Activated CD8-positive, alpha-beta memory T cell treated with anti-CD3 and anti-CD28 coated beads, Interleukin-2, amount 50 U/mL, for 4 hours (primary cell): ENCODE results near the gene B3GNT5.

Source experiments
- DNase-seq: peaks from one replicate; pipeline ENCODE4 v3.0.0-alpha.2; 2020

The B3GNT5 gene

GRCh38 chr3:183233966-183234365 lies 19.1 kb upstream of the B3GNT5 start:
- no peak for DNase-seq

DNA sequence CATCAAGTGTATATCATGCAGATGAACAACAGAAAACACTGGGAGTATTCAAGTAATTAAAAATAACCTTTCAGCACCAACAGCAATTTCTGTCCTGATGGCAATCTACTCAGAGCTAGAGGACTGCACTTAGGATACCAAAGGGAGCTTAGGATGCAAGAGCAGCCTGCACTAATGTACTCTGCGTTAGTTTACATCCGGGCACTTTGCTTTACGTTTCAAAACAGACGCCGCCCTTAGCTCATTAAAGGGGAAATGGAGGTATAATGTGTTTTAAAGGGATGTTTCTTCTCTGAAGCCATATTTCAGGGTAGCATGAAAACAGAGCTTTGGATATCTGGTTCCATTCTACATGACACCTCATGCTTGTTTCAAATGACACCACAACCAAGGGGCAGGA lies 14.0 kb upstream of the B3GNT5 start:
- DNase-seq, result no peak

- no peak for DNase-seq
Observed at GRCh38 chr3:183242431-183242830, 10.6 kb upstream of the B3GNT5 start.

- DNase-seq, result no peak
Observed at GRCh38 chr3:183244219-183244618, 8.8 kb upstream of the B3GNT5 start.

- no peak for DNase-seq
Observed at GRCh38 chr3:183244981-183245476, 8.0 kb upstream of the B3GNT5 start.

DNA sequence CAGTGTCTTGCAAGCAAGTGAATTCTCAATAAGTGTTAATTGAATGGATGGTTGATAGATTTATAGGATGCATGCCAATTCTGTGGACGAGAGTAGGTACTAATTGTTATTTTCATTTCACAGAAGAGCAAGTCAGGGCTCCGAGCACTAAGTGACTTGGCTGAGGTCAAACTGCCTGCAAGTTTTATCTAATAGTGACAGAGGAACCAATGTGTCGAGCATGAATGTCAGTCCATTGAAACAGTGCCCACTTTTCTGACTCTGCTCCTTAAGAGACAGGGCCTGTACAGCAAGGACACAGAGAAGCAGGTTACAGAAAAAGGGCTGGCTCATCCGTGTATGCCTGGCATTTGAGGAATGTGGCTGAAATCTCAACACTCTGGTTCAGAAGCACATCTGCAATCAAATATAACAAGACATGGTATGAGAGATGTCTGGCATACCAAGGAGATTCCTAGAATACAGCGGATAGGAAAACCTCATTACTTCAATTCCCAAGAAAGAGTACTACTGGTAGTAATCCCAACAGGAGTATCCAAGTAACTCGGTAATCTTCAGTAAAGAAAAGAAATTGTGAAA lies 6.0 kb upstream of the B3GNT5 start:
- DNase-seq, result no peak

- DNase-seq, result no peak
Observed at GRCh38 chr3:183249006-183249718, 3.9 kb upstream of the B3GNT5 start.

DNA sequence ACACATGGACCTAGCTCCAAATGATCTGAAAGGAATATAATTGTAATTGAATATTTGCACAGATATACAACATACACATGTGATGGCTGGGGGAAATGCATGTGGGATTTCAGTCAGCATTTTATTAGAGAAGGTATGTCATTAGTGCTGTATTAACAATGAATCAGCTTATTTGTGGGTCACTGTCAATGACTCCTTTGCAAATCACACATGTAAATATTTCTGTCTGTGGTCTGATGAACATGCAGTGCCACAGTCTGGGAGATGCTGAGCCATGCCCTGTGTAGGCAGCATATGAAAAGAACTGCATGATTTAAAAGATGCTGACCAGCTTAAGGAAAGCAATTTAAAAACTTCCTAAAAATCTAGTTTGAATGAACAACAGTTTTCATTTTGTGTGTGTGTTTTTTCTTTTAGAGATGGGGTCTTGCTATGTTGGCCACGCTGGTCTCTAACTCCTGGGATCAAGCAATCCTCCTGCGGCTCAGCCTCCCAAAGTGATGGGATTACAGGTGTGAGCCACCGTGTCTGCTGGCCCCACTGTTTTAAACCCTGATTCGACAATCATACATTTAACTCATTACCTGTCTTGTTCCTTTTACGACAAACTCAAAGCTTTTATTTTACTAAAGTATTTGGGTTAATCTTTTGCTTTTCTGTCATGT lies 803 bp upstream of the B3GNT5 start:
- no peak for DNase-seq

DNA sequence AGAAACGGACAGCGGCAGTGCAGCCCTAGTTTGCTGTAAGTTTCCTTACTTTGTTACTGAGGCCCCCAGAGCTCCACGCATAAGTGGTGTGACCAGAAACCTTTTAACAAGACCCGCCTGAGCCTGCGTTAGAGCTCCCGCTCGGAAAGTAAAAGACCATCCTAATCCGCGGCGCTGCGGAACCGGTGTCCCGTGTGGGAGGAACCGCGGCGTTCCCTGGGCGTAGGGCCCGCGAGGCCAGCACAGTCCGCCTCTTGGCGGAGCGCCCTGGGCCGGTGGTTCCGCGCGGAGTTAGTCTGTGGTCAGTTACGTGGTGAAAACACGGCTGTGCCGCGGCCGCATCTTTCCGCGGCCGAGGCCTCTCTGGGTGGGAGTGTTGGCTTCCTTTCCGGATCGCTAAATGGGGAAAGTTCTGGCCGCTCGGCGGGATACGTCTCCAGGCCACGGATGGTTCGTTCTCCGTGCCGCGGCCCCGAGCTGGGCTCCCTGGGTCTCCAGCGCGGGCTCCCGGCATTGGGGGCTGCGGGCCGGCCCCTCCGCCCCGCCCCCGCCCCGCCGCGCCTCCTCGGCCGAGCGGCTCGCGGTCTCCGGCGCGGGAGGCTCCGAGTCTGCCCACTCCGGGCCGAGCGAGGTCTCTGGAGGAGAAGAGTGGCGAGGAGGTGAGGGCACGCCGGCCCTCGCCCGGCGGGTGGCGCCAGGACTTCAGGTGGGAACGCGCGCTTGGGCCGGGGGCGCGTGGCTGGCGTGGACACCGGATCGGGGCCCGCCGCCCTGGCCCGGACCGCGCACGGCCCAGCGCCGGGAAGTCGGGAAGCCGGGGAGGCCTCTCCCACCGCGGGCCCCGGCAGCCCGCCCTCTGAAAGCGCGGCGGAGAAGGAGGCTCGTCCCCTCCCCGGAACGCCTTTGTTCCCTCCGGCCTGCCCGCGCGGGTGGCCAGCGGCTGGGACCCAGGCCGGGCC lies 754 bp downstream of the B3GNT5 start:
- DNase-seq, result peak; percentile 38

DNA sequence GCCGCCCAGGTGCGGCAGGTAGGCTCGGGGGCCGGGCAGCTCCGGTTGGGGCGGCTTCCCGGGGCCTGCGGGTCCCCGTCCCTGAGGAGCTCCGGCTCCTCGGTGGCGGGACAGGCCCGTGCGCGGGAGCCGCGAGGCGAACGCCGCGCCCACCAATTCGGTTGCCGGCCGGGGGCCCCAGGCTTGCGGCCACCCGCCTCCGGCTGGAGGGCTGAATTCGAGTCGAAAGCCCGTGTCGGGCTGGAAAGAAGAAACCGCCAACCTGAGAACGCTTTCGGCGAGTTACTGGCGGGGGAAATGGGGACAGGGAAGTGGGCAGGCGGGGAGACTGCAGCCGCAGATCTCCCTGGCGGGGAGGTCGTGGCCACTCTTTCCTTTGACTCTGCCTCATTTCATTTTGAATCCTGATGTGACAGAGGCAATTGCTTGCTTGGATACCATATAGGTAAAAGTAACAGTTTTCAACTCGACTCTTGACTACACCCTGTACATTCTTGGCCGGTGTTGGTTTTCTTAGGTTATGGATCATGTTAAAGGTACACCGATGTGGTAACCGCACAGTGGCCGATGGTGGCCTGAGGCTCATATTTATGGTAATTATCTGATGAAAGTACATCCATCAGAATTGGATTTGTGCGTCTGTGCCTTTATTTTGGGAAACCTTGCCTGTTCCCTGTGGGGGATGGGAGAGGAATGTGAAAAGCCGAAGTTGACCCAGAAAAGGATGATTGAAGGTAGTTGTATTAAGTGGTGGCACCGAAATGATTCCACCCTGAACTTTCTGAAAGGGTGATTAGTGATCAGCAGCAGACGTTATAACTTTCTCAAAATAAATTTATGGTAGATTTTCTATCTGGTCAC lies 1.7 kb downstream of the B3GNT5 start:
- DNase-seq, result peak; percentile 23

GRCh38 chr3:183255348-183255730 lies 2.3 kb downstream of the B3GNT5 start:
- no peak for DNase-seq

GRCh38 chr3:183259087-183259486 lies 6.0 kb downstream of the B3GNT5 start:
- no peak for DNase-seq

DNA sequence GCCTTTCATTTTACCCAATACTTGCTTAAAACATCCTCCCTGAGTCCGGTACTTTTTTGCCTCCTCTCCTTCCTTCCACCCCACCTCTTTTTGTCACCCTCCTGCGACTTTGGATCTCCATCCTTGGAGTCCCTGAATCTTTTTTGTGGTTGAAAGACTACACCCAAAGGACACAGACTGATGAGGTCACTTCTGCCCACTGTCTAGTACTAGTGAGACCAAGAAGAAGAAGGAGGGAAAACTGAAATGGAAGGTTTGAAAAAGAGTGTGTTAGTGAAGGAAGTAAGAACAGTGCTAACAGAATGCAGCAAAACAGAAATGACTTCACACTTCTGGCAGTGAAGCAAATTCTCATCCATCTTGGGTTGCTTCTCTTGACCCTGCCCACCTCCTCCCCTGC lies 6.6 kb downstream of the B3GNT5 start:
- DNase-seq, result no peak

- no peak for DNase-seq
Observed at GRCh38 chr3:183260167-183260904, 7.3 kb downstream of the B3GNT5 start.

- no peak for DNase-seq
Observed at GRCh38 chr3:183261151-183261724, 8.2 kb downstream of the B3GNT5 start.

- DNase-seq, result no peak
Observed at GRCh38 chr3:183262875-183263378, 9.9 kb downstream of the B3GNT5 start.

GRCh38 chr3:183264268-183264667 lies 11.2 kb downstream of the B3GNT5 start:
- no peak for DNase-seq

DNA sequence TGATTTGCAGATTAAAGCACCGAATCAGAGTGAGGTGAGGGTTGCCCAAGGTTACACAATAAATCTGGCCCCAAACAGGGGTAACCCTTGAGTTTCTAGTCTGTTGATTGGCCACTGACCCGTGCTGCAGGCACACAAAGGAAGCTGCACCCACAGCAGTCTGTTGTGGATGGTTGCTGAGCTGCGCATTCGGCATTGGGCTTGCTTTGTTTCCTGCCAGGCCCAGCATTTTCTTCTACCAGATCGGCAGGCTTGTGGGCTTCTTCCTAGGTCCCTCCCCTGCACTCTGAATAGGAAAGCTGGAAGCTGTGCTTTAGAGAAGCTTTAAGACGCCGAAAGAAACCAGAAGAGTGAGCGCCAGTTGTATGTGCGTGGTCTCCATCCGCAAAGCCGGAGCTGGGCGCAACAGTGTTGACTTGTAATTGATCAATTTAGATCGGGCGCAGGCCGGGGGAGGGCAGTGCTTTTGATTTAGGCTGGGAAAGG lies 12.1 kb downstream of the B3GNT5 start:
- no peak for DNase-seq

DNA sequence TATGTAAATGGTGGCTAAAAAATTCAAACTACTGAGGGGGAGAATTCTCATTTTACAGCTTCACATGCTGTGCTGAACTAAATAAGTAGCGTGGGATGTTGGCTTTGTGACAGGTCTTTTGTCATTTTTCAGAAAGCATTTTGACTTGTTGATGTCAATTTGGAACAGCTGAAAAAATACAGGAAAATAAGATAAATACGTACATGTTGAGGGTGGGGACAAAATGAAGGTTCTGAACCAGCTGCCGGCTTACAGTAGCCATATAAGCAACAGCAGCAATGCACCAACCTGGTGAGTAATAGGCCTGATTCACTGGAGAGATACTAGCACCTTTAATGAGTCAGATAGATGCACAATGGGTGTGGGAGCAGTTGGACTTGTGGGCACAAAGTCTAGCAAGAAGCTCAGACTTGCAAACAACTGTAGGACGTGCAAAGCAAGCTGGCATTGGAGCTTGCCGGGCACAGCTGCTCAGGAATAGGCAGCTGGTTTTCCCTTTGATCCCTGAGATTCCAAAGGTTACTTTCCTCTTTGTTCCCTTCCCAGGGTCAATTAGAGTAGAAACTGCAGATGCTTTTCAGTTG lies 12.9 kb downstream of the B3GNT5 start:
- DNase-seq, result peak; percentile 38

GRCh38 chr3:183266454-183266853 lies 13.4 kb downstream of the B3GNT5 start:
- DNase-seq, result no peak
